ENCODE results near the gene HTR2B.

- TF ChIP-seq CTCF (conservative IDR thresholded peaks at IDR 0.05; ENCODE audit: low read length) (no peak), EZH2phosphoT487 (IDR thresholded peaks at IDR 0.05; ENCODE audit: borderline replicate concordance, low read depth, low read length) (no peak)
Measured at GRCh38 chr2:231167745-231168459, 43.1 kb upstream of the HTR2B start.
